Osteoblast (primary cell): ENCODE measurements around the gene CLDN14. TPM values are rescaled to one million over a fixed set of nuclear protein-coding genes. Genes with fewer than 3 reads are reported as not detected.

Experiments
- DNase-seq: peaks from one replicate; pipeline ENCODE4 v3.0.0; 2011; ENCODE audit warnings: low spot score, mixed read lengths; ENCODE audit not compliant: insufficient read length; ENCODE audit errors: missing footprints
- H2AFZ ChIP-seq: 2 replicates; pipeline ENCODE4 v1.6.0; 2011; ENCODE audit warnings: mild to moderate bottlenecking, low read length
- H3K27ac ChIP-seq: 2 replicates; pipeline ENCODE4 v1.5.1; 2011; ENCODE audit warnings: mild to moderate bottlenecking, low read depth, low read length, moderate library complexity
- H3K27me3 ChIP-seq: 2 replicates; pipeline ENCODE4 v1.6.0; 2012; ENCODE audit warnings: mild to moderate bottlenecking, control low read depth, inconsistent platforms, low read length, moderate library complexity; ENCODE audit not compliant: insufficient read depth
- H3K36me3 ChIP-seq: 2 replicates; pipeline ENCODE4 v1.5.1; 2011; ENCODE audit warnings: mild to moderate bottlenecking, low read length, control low read depth, moderate library complexity; ENCODE audit not compliant: insufficient read depth
- H3K4me1 ChIP-seq: 2 replicates; pipeline ENCODE4 v1.5.1; 2011; ENCODE audit warnings: mild to moderate bottlenecking, low read length, control low read depth, moderate library complexity; ENCODE audit not compliant: insufficient read depth
- H3K4me2 ChIP-seq: 2 replicates; pipeline ENCODE4 v1.6.0; 2011; ENCODE audit warnings: mild to moderate bottlenecking, low read length; ENCODE audit not compliant: insufficient read depth
- H3K4me3 ChIP-seq: fragments of 200-600 bp; sonication (generic); 3 replicates; pipeline ENCODE4 v1.5.1; 2012; ENCODE audit warnings: mild to moderate bottlenecking, low read length, inconsistent platforms; ENCODE audit not compliant: insufficient read depth
- H3K79me2 ChIP-seq: 2 replicates; pipeline ENCODE4 v1.6.0; 2012; ENCODE audit warnings: mild to moderate bottlenecking, low read length, control low read depth, inconsistent platforms; ENCODE audit not compliant: insufficient read depth
- H3K9me3 ChIP-seq: 2 replicates; pipeline ENCODE4 v1.5.1; 2011; ENCODE audit warnings: low read depth, low read length, control low read depth
- H4K20me1 ChIP-seq: 2 replicates; pipeline ENCODE4 v1.6.0; 2012; ENCODE audit warnings: mild to moderate bottlenecking, low read length, control low read depth; ENCODE audit not compliant: insufficient read depth
- total RNA-seq: library from RNA; depleted of rRNA; stranded (reverse); fragments of >200 nt; gene quantifications from 2 replicates; pipeline ENCODE4 v1.2.3, GENCODE V29; 2012
- TF ChIP-seq, protein P1 (sequence below): IDR thresholded peaks from 2 replicates; pipeline ENCODE4 v1.5.1; 2011; ENCODE audit warnings: mild to moderate bottlenecking, low read depth, low read length, moderate library complexity; ENCODE audit errors: extremely low read depth

The CLDN14 gene
- total RNA-seq, 1 donor, result 0.36 TPM

DNA sequence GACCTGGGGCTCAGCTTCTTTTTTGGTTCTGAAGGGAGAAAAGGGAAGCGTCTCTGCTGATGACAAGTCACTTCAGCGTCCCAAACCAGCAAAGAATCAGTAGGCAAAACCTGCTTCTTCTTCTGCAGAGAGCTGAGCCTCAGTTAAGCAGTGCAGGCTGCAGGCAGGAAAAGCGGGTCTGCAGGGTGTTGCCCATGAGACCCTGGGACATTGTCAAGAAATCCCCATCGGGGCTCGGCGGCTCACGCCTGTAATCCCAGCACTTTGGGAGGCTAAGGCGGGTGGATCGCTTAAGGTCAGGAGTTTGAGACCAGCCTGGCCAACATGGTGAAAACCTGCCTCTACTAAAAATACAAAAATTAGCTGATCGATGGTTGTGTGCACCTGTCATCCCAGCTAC is 16.7 kb downstream of the CLDN14 start:
- Histone ChIP-seq H3K4me3 (no peak overlapping the region), H2AFZ (no peak overlapping the region), H3K4me1 (peaks cover 14% of the 10 kb centered on the region), H3K27ac (no peak overlapping the region), H3K4me2 (no peak overlapping the region), H3K9me3 (no peaks in the 10 kb centered on the region), H3K79me2 (no peaks in the 10 kb centered on the region), H4K20me1 (no peaks in the 10 kb centered on the region), H3K36me3 (no peaks in the 10 kb centered on the region), H3K27me3 (no peaks in the 10 kb centered on the region)
- DNase-seq, result no peak
- TF ChIP-seq, protein P1, sequence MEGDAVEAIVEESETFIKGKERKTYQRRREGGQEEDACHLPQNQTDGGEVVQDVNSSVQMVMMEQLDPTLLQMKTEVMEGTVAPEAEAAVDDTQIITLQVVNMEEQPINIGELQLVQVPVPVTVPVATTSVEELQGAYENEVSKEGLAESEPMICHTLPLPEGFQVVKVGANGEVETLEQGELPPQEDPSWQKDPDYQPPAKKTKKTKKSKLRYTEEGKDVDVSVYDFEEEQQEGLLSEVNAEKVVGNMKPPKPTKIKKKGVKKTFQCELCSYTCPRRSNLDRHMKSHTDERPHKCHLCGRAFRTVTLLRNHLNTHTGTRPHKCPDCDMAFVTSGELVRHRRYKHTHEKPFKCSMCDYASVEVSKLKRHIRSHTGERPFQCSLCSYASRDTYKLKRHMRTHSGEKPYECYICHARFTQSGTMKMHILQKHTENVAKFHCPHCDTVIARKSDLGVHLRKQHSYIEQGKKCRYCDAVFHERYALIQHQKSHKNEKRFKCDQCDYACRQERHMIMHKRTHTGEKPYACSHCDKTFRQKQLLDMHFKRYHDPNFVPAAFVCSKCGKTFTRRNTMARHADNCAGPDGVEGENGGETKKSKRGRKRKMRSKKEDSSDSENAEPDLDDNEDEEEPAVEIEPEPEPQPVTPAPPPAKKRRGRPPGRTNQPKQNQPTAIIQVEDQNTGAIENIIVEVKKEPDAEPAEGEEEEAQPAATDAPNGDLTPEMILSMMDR, result no peak

DNA sequence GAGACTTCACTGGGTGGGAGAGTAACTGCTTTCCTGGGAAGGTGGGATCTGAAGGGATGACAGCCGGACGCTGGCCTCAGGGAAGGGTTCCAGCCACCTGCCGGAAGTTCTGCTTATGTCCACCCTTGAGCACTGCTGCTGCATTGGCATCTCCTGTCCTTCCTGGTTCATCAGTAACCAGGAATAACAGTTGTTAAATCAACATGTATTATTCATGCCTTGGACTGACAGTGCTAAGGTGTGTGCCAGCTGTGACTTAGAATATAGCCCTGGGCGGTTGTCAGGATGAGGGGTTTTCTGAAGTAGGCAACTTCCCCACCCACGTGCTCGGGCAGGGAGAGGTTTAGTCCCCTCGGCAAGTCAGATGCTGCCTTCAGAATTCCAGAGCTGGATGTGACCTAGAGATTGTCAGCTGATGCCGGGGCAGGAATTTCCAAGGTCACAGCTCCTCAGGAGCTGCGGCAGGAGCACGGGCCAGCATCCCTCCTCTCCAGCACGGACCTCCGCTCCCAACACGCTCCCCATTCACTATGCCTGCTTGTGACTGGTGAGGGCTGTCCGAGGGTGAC is 17.9 kb downstream of the CLDN14 start:
- no peak overlapping the region for H3K4me3 ChIP-seq
- TF ChIP-seq, protein P1, result no peak
- H2AFZ ChIP-seq, result no peak overlapping the region
- no peak overlapping the region for H3K27ac ChIP-seq
- H3K36me3 ChIP-seq, result no peaks in the 10 kb centered on the region
- no peaks in the 10 kb centered on the region for H4K20me1 ChIP-seq
- H3K4me1 ChIP-seq, result peaks cover 15% of the 10 kb centered on the region
- no peaks in the 10 kb centered on the region for H3K9me3 ChIP-seq
- DNase-seq, result no peak
- H3K4me2 ChIP-seq, result no peak overlapping the region
- no peaks in the 10 kb centered on the region for H3K79me2 ChIP-seq
- no peaks in the 10 kb centered on the region for H3K27me3 ChIP-seq

DNA sequence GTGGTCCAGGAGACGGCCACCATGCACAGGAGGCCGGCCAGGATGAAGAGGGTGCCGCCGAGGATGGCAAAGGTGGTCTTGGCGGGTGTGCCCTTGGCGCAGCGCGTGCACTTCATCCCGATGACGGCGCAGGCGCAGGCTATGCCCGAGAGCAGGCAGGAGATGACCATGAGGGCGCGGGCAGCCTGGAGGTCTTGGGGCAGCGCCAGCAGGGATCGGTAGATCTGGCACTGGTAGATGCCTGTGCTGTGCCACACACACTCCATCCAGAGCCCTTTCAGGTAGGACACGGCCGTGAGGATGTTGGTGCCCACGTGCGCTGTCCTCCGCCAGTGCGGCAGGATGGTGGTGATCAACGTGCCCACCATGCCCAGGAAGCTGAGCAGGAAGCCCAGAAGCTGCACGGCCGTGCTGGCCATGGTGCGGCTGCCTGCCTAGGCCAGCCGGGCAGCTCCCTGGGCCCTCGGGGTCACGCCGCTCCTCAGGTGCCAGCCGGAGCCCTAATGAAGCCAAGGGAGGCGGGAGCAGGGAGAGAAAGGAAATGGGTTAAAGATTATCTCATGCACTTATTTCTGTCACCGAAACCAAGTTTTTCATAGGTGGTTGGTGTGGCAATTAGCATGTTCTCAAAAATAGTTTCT is 18.5 kb downstream of the CLDN14 start:
- Histone ChIP-seq H2AFZ (no peak overlapping the region), H3K4me3 (no peak overlapping the region), H3K27me3 (no peaks in the 10 kb centered on the region), H3K4me2 (no peak overlapping the region), H3K79me2 (no peaks in the 10 kb centered on the region), H3K36me3 (no peaks in the 10 kb centered on the region), H3K9me3 (no peaks in the 10 kb centered on the region), H4K20me1 (no peaks in the 10 kb centered on the region), H3K27ac (no peak overlapping the region), H3K4me1 (peaks cover 18% of the 10 kb centered on the region)
- TF ChIP-seq, protein P1, result no peak
- DNase-seq, result no peak

DNA sequence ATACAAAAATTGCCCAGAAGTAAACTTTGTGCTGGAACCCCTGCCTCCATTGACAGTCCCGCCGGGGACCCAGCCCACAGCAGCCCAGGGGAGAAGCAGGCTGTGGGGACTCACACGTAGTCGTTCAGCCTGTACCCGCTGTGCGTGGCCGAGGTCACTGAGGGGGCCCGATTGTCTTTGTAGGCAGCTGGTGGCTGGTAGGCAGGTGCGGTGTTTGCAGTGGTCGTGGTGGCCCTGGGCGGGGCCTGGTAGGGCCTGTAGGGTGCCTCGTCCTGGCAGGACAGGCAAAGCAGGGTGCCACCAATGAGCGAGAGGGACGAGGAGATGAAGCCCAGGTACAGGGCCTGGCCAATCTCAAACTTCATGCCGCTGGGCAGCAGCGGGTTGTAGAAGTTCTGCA is 19.1 kb downstream of the CLDN14 start:
- DNase-seq, result no peak
- no peak overlapping the region for H3K27ac ChIP-seq

More for the DNA sequence above, 19.1 kb downstream of the CLDN14 start:
- TF ChIP-seq, protein P1, result no peak
- H3K36me3 ChIP-seq, result no peaks in the 10 kb centered on the region
- no peaks in the 10 kb centered on the region for H3K79me2 ChIP-seq
- H3K4me2 ChIP-seq, result no peak overlapping the region
- H2AFZ ChIP-seq, result no peak overlapping the region
- H4K20me1 ChIP-seq, result no peaks in the 10 kb centered on the region
- H3K27me3 ChIP-seq, result no peaks in the 10 kb centered on the region
- H3K4me3 ChIP-seq, result no peak overlapping the region
- peaks cover 17% of the 10 kb centered on the region for H3K4me1 ChIP-seq
- H3K9me3 ChIP-seq, result no peaks in the 10 kb centered on the region
